Choroid plexus epithelial cell (primary cell): ENCODE measurements around the gene CHSY3.

Source experiments
- DNase-seq: peaks from one replicate; pipeline ENCODE4 v3.0.0-alpha.2; 2010; ENCODE audit warnings: low read depth
- H3K4me3 ChIP-seq: 2 replicates; pipeline ENCODE4 v1.5.1; 2011; ENCODE audit warnings: low read depth, mild to moderate bottlenecking, control low read depth, low read length, moderate library complexity
- TF ChIP-seq, protein P1 (sequence below): conservative IDR thresholded peaks from 2 replicates; pipeline ENCODE4 v1.5.1; 2011; ENCODE audit warnings: low read depth, mild to moderate bottlenecking, control low read depth, inconsistent platforms, low read length, moderate library complexity

The CHSY3 gene

DNA sequence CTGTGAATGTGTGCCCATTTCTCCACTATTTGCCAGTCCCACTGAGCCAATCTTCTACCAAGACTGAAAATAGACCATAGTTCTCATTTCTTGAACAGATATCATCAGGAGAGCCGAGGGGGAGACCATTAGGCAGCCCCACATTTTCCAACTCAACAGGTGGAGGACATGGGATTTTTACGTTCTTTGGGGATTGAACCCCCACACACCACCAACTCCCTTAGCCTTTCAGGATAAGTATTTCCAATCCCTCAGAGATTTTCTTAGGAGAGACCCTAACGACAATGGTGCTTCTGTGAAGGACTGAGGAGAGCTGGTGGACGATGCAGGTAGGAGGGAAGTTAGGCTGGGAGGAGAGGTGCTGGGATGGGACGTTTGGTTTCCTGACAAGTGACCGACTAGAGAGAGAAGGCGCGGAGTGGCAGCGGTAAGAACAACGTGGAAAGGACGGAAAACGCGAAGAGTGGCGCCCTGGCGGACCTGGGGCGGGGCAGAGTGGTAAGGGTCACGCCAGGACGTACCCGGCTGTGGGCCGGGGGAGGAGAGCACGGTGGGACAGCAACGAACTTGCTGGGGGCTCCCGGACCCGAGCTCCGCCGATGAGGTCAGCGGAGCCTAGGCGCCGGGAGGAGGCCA, 681 bp upstream of the CHSY3 start:
- peak; percentile 7 for DNase-seq
- TF ChIP-seq, protein P1, sequence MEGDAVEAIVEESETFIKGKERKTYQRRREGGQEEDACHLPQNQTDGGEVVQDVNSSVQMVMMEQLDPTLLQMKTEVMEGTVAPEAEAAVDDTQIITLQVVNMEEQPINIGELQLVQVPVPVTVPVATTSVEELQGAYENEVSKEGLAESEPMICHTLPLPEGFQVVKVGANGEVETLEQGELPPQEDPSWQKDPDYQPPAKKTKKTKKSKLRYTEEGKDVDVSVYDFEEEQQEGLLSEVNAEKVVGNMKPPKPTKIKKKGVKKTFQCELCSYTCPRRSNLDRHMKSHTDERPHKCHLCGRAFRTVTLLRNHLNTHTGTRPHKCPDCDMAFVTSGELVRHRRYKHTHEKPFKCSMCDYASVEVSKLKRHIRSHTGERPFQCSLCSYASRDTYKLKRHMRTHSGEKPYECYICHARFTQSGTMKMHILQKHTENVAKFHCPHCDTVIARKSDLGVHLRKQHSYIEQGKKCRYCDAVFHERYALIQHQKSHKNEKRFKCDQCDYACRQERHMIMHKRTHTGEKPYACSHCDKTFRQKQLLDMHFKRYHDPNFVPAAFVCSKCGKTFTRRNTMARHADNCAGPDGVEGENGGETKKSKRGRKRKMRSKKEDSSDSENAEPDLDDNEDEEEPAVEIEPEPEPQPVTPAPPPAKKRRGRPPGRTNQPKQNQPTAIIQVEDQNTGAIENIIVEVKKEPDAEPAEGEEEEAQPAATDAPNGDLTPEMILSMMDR, result no peak
- H3K4me3 ChIP-seq, result peak overlapping the region; percentile 69

DNA sequence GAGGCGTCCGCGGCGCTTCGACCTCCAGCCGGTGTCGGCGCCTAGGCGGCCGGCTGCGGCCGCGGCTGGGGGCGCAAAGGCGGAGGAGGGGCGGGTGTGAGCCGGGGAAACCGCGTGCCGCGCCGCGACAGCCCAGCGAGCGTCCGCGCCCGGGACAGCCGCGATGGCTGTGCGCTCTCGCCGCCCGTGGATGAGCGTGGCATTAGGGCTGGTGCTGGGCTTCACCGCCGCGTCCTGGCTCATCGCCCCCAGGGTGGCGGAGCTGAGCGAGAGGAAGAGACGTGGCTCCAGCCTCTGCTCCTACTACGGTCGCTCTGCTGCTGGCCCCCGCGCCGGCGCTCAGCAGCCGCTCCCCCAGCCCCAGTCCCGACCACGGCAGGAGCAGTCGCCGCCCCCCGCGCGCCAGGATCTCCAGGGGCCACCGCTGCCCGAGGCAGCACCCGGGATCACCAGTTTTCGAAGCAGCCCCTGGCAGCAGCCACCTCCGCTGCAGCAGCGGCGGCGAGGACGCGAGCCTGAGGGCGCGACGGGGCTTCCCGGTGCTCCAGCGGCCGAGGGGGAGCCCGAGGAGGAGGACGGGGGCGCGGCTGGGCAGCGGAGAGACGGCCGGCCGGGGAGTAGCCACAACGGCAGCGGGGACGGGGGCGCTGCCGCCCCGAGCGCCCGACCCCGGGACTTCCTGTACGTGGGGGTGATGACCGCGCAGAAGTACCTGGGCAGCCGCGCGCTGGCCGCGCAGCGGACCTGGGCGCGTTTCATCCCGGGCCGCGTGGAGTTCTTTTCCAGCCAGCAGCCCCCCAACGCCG, 605 bp downstream of the CHSY3 start:
- H3K4me3 ChIP-seq, result peak overlapping the region; percentile 69
- TF ChIP-seq, protein P1, result no peak
- peak; percentile 23 for DNase-seq

- H3K4me3 ChIP-seq, result peak overlapping the region; percentile 69
- DNase-seq, result peak; percentile 18
Measured at GRCh38 chr5:129905473-129906176, 1.4 kb downstream of the CHSY3 start.

DNA sequence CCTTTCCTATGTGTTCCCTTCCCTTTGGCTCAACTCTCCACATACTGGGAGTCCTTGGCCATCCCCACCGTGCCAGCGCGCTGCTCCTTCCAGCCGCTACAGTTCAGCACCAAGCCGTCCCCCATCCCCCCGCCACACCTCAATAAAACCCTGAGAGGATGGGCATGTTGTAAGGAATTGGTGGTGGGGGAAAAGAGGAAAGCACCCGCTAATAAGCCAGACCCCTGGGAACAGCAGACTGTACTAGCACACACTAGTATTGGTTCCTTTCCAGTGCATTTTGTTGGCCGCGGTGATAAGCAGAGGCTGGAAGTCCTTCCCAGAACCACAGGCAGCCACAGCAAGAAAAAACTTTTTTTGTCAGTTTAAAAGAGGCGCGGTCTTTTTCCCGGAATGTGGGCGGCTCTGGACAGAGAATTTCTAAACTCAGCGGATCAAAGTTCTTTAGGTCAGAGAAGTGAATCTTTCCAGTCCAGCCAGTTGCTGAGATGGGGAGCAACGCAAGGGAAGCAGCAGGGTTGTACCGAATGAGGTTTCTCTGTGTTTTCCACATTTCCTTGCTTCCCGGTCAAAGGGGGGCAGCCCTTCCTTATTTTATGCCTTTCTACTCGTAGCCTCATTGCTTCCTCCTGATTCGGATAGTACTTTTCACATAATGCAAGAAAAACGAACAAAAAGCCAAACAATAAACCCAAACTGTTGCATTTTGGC, 2.1 kb downstream of the CHSY3 start:
- peak; percentile 56 for DNase-seq
- TF ChIP-seq, protein P1, result peak; percentile 44
- peak overlapping the region; percentile 69 for H3K4me3 ChIP-seq

More at GRCh38 chr5:129905473-129906176, 1.4 kb downstream of the CHSY3 start:
- TF ChIP-seq, protein P1, result no peak

- TF ChIP-seq, protein P1, result no peak
- no peak overlapping the region for H3K4me3 ChIP-seq
- no peak for DNase-seq
Measured at GRCh38 chr5:129909225-129909624, 5.0 kb downstream of the CHSY3 start.

- TF ChIP-seq, protein P1, result no peak
- H3K4me3 ChIP-seq, result no peak overlapping the region
- DNase-seq, result no peak
Measured at GRCh38 chr5:129912601-129913255, 8.5 kb downstream of the CHSY3 start.
